ENCODE results near the gene PTPRN2.
"Not testable (repeated sequence)": the region's sequence is repeated elsewhere in the genome, so short reads cannot be mapped to it uniquely, and the experiment has no call there.

PTPRN2 gene

DNA sequence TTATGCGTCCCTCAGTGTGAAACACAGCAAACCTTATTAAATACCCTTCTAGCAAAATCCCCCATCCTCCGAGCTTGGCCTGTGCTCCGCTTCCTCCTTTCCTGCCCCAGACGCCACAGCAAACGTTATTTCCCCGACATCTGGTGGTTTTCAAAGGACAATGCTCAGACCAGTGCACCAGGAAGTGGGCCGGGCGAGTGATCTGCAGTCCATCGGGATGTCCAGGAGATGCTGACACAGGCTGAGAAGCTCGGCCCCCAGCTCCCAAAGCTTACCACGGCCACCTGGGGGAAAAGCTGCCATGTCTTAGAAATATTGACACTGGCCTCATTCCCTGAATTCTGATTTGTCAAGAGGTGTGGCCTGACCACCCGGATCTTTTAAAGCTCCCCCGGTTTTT lies 129.5 kb downstream of the PTPRN2 start:
- DNase-seq: no peak

DNA sequence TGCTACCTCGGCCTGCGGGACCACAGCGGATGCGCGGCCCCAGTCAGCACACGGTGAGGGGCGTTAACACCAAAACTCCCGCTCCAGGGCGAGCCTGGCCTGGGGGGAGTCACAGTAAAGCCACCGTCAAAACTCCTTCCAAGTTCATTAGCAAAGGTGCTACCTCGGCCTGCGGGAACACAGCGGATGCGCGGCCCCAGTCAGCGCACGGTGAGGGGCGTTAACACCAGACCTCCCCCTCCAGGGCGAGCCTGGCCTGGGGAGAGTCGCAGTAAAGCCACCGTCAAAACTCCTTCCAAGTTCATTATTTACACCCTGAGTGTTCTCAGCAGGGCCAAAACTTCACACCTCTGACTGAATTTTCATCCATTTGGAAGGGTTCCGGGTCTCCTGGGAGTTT lies 130.0 kb downstream of the PTPRN2 start:
- DNase-seq: not testable (repeated sequence)

DNA sequence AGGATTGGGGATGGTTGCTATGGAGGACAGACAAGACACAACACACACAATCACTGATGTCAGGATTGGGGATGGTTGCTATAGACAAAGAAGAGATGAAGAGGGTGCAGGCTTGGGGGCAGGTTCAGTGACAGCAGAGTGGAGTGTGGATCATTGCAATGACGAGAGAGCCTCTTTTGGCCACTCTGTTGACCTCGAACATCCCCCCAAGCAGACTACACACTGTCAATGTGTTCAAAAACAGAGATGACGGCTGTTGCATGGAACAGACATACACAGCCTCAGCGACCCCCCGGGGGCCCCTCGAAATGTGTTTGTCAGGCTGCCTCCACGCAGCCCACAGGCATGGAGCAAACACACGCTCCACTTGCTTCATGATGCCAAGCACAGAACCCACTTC lies 133.0 kb downstream of the PTPRN2 start:
- DNase-seq: no peak

DNA sequence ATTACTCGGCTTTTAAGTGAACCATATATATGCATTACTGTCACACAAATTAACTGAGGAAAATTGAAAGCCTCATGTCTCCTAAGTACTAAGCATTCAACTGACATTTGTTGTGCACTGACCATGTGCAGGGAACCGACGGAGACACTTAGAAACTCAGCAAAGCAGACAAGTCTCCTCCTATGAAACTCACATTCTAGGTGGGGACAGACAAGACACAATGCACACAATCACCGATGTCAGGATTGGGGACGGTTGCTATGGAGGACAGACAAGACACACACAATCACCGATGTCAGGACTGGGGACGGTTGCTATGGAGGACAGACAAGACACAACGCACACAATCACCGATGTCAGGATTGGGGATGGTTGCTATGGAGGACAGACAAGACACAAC lies 134.0 kb downstream of the PTPRN2 start:
- DNase-seq: no peak

DNA sequence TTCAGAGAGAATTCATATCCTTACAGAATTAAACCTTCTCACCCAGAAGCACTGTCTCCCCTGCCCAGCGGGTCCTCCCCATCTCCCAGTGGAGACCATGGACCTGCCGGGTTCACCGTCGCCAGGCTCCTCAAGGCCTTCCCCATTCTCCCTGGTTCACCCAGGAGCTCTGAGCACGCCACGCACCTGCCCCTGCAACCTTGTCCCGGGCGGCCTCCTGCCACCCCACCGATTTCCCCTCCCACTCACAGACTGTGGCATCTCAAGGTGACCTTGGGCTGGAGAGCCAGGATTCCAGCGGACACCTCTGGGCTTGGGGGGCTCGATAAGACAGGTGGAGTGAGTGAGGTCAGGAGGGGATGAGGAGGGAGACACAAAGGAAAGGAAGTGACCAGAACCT lies 135.3 kb downstream of the PTPRN2 start:
- DNase-seq: no peak

DNA sequence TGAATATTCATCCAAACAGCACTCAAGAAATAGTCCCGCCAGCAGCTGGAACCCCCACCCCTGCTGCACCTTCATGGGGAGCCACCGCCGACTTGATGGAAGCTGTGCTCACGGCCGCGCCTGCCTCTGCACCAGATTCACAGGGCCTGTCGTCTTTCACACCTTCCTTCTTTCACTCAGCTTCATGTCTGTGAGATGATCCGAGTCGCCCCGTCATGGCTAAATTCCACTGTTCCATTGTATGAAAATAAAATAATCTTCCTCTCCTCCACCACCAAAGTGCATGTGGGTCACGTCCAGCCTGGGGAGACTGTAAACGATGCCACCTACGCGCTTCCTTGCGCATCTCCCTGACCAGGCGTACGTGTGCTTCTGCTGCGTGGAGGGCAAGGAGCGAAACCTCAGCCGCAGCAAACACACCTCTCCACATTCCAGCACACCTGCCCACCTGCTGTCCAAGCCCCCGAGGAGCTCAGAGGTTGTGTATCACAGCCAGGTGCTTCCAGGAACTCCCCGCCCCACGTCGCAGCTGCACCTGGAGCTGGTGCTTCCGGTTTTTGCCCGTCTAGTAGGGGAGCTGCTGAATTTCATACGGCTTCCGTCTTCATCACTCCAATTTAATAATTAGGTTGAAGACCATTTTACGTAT lies 137.0 kb downstream of the PTPRN2 start:
- DNase-seq: peak; percentile 79

DNA sequence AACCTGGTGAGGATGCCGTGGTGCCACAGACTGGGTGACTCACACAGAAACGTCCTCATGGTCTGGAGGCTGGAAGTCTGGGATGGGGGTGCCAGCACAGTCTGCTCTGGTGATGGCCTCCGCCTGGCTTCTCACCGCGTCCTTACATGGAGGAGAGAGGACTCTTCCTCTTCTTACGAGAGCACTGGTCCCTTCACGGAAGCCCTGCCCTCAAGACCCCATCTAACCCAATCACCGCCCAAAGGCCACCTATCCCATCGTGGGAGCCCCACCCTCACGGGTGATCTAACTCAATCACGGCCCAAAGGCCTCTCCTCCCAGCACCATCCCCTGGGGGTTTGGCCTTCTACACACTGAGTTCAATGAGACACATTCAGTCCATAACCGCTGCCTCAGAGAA lies 137.7 kb downstream of the PTPRN2 start:
- DNase-seq: no peak

DNA sequence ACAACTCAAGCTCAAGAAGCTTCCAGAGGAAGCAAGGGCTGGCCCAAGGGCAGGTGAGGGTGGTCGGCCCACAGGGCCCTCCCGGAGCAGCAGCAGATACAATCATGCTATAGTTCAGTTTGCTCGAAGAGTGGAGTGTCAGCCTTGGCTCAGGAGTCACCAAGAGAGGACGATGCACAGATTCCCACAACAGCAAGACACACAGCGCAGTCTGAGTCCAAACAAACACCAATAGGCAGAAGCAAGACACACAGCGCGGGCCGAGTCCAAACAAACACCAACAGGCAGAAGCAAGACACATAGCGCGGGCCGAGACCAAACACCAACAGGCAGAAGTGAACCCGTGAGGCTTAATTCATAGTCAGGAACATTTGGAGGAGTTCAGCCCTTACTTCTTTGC lies 138.4 kb downstream of the PTPRN2 start:
- DNase-seq: no peak

DNA sequence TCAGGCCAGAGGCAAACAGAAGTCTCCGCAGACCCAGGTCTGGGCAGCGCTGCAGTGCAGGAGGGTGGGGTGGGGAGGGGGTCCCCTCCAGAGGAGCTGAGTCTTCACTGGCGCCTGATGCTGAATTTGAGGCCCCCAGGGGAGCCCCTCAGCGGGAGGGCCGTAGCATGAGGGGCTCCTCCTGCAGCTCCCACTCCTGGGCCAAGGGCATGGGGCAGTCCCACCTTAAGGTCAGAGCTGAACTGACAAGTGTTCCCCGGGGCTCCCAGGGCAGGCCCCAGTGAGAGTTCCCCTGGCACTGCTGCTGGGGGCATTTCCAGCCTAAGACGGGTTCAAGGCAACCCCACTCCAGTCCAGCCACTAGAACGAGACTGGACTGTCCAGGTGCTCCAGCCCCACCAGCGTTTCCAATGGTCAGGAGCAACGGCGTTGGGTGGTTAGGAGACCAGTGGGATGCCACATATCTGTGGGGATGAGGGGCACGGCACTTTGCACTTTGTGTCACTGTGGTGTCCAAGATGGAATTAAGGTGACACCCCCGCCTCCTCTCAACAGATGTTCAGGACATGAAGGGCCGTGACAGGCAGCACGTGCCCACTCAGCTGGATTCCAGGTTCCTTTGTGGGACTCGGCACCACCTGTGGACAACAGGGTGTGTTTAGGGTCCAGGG lies 139.1 kb downstream of the PTPRN2 start:
- no peak for DNase-seq

DNA sequence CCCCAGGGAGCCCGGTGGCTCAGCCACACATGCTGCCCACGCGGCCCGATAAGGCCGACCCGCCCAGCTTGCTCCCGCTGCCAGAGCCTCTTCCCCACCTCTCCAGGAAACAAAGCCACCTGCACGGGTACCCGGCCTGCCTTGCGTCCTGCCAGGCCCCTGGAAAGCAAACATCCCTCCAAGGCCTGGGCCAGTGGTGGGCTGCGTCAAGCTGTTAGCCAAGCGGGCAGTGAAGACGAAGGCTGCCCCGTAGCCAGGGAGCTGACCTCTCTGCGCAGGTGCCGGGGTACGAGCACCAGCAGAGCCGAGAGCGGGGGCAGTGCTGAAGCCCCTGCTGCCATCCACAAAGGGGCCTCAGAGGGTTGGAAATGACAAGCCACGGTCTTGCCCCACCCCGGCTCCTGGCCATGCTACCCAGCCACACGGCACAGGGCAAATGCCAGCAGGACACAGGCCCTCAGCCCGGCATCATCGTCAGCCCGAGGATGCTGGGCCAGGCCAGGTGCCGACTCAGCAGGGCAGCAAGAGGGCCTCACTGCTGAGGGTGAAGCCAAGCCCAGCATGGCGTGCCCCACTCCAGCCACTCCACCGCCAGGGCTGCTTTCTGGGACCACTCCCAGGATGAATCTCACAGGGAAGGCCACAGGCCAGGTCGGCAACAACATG lies 140.0 kb downstream of the PTPRN2 start:
- peak; percentile 46 for DNase-seq

DNA sequence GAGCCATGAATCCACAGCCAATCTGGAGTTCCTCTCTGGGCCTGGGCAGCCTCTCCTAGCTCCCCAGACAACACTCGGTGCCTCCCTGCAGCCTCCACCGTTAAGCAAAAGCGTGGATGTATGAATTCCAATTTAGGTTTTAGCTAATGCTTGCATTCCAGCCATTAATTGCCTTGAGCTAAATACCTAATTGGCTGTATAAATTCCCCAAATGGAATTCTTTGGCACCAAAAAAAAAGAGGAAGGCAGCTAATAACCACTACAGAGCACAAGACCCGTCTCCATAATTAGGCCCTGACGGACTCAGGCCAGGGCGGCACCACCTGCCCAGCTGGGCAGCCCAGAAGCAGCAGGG lies 140.5 kb downstream of the PTPRN2 start:
- DNase-seq: no peak

DNA sequence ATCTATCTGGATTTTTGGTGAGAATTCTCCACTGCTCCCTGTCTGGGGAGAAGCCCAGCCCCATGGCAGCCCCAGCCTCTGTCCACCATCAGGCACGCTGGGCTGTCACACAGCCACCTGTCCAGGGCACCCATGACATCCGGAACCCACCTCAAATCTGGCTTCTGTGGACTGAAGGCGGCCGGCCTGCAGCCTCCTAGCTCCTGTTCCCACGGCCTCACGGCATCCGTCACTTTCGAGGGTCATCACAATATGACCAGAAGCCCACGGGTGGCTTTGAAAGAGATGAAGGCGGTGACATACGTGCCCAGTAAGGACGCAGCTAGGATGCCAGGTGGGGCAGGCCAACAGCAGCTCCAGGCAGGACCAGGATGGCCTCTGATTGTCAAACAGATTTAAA lies 140.9 kb downstream of the PTPRN2 start:
- no peak for DNase-seq

DNA sequence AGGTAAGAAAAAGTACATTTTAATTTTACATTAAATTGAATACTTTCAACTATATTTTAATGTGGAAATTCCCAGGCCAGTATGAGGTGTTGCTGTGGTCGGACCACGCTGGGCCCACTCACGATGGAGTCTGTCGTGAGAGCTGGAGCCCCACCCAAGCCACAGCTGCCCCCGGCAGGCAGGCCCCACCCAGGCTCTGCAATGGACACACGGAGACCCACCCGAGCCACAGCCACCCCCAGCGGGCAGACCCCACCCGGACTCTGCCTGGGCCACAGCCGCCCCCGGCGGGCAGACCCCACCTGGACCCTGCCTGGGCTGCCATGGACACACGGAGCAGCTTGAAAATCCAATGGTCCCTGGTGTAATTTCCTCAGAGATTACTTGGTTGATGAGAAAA lies 141.3 kb downstream of the PTPRN2 start:
- DNase-seq: no peak

DNA sequence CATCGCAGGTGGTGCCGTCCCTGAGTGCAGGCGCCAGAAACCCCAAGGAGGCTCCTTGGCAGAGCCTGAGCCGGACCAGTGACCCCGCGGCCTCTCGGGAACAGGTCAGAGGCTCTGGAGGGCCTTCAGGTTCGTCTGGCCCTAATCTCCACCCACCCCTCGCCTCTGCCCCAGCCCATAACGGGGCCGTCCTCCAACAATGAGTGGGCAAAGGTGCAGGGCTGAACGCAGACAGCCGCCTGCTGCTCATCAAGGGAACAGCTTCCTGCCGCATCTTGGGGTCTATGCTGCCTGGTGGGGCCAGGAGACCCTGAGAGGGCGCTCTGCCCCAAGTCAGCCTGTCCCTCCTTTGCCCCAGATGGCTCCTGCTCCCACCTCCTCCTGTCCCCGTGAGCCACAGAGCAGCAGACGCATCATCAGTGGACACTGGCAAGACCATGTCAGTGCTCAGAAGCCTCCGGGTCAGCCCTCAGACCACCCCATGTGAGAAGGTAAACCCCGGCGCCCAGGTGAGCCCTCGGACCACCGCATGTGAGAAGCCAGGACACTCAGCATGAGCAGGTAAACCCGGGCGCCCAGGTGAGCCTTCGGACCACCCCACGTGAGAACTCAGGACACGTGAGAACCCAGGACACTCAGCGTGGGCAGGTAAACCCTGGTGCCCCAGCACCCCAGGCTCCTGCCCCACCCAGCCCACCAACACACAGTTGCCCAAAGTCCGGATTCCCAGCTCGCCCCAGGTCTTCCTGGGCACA lies 142.0 kb downstream of the PTPRN2 start:
- no peak for DNase-seq

DNA sequence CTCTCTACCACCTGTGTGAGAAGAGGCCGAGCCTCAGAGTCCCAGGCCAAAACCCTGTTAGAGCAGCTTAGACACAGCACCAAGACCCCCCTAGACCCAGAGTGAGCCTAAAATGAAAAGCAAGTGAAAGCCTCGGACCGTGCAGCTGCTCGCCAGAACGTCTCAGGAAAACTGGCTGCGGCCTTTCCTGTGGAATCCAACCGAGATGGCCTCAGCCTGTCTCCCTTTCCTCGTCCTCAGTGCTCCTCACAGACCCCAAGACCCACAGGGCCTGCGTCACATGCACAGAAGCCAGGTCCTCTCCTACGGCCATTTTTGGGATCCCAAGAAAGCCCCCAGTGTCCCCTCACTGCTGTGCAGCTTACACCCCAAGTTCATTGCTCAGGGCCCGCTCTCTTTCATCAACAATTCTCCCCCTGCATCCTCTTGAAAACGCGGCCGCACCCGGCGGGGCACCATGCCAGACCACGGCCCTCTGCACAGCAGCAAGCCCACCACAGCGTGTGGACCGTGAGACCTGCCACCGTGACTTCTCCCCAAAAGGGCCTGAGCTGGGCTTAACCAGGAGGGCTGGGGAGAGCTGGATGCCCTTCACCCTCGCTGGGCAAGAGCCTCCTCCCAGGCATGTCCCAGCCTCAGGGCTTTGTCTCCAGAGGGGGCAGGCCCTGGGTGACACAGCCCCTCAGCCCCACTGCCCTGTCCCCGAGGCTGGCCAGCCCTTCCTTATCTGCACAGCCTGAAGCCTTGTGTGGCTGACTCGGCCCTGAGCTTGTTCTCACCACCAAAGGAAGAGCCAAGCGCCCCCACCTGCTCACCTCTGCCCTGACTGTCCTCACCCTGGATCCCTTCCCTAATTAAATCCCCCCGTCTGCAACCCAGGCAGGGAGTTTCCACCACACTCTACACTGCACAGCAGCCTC lies 142.9 kb downstream of the PTPRN2 start:
- DNase-seq: no peak

DNA sequence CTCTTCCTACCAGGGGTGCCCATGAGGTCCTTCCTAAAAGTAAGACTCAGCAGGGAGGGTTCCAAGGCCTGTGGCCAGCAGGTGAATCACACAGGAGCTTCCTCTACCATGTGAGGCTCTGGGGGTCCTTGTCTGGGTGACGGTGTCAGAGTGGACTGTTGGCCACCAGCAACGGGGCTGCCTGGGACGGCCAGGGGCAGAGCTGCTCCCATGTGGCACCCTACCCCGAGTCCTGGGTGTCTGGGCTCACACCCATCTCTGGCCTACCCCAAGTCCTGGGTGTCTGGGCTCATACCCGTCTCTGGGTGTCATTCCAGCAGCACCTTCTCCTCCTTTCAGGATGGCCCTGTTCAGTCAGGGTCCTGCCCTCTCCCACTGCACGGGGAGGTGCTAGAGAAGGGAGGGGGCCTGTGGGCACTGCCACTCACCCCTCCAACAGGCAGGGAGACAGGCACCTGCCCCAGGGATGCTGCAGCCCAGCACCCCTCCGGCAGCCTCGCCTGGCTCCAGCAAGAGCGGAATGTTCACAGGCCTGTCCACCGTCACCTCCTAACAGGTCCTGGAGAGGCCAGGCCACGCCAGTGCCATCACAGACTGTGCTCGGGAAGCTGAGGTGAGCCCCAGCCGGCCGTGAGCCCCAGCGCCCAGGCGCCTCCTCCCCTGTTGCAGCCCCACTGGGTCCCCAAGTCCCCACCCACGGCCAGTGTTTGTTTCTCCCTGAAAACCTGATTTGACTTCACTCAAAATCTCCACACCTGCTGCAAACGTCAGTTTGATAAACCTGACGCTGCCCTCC lies 143.7 kb downstream of the PTPRN2 start:
- DNase-seq: no peak

DNA sequence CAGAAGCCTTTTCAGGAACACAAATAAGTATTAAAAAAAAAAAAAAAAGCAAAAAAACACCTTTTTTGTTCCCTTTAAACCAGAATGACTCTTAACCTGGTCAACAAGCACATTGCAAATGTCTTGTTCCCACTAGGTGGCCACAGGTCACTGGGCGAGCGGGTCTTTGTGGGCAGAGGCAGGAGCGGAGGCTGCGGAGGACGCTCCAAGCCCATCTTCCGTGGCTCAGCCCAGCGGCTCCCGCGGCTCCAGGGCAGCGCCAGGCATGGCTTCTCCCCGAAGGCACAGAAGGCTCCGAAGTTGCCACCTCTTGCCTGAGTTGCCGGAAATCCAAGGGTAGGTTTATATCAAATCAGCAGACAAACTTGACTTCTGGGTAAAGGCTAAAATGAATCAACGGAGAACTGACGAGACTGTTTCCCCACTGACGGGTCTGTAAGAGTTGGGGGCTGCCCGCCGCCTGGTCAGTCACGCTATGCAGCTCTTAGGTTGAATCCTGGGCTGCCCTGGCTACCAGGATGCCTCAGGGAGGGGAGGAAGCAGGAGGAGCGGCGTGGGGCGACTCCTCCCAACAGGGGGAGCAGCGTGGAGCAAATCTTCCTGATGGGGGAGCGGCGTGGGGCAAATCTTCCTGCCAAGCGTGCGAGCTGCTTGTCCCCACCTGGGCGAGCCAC lies 144.5 kb downstream of the PTPRN2 start:
- no peak for DNase-seq

DNA sequence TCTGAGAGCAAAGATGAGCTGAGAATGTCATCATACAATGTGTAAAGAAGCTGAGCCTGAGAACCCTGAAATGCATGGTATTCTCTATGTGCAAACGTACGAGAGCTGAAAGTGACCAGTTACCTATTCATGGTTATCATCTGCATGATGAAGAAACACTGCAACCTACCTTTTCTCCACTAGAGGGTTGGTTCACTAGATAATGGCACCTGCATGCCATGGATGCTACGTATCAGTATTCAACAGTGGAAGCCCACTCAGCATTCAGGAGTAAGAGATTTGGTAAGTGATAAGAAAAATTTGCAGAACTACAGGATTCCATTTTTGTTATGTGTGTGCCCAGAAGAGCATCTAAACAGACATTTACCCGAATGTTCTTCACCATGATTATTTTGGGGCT lies 145.4 kb downstream of the PTPRN2 start:
- peak; percentile 39 for DNase-seq

DNA sequence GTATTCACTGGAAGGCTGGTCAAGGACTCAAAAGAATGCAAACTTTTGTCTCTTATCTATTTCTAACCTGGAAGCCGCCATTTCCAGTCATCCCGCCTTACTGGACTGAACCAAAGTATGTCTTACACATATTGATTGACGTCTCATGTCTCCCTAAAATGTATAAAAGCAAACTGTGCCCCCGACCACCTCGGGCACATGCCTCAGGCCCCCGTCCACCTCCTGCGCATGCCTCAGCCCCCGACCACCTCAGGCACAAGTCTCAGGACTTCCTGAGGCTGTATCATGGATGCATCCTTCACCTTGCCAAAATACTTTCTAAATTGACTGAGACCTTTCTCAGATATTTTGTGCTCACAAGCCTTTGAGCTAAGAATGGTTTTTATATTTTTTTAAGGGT lies 148.6 kb downstream of the PTPRN2 start:
- no peak for DNase-seq

DNA sequence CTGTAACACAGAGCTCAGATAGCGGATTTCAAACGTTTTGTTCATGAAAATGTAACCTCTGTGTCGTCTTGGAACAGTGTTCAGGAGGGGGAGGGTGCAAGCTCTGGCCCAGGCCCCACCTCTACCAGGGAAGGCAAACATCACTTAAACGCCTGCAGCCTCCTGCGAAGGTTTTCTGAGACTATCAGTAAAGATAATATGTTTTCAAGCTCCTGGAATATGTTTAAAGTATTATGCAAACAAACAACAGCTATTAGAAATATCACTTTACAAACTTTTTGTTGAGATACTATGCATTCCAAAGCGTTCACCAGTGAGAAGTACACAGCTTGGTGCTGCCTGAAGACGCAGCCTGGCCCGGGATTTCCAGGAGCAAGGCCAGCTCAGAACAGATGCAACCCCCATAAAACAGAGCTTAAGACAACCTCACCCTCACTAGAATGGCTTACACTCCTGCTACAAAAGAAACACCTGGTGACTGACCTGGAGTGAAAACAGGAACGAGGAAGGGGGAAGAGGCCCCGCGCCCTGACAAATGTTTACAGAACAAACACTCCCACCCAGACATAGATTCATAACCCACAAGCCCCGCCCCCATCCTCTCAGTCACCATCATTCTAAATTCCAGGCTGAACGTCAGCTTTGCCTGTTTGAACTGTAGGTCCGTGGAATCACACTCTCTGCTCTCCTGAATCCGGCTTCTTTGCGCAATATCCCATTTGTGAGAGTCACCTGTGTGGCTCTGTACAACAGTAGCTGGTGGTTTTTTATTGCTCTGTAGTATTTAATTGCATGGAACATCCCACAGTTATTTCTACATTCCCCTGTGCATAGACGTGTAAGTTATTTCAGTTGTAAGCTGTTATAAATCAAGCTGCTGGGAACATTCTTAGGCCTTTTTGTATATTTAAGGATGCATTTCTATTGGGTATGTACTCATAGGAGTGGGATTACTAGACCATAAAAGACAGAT lies 155.0 kb downstream of the PTPRN2 start:
- DNase-seq: peak; percentile 98

All from NCI-H146 (cell line).